ENCODE measurements around the gene ANKRD17. TPM values are rescaled to one million over a fixed set of nuclear protein-coding genes. Genes with fewer than 3 reads are reported as not detected.

The ANKRD17 gene
- polyA plus RNA-seq, 1 of the 3 experiments (the other 2 are of a cell fraction) = 25.6 TPM

DNA sequence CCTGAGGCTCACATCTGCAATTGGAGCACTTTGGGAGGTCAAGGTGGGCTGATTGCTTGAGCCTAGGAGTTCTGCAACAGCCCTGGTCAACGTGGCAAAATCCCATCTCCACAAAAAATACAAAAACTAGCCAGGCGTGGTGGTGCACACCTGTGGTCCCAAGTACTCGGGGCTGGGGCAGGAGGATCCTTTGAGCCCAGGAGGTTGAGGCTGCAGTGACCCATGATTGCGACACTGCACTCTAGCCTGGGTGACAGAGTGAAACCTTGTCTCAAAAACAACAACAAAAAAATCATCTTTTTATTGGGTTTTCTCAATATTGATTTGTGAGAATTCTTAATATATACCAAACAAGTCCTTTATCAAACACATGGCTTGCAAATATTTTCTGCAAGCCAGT lies 64.9 kb downstream of the ANKRD17 start (continued):
- TF ChIP-seq, protein P1, sequence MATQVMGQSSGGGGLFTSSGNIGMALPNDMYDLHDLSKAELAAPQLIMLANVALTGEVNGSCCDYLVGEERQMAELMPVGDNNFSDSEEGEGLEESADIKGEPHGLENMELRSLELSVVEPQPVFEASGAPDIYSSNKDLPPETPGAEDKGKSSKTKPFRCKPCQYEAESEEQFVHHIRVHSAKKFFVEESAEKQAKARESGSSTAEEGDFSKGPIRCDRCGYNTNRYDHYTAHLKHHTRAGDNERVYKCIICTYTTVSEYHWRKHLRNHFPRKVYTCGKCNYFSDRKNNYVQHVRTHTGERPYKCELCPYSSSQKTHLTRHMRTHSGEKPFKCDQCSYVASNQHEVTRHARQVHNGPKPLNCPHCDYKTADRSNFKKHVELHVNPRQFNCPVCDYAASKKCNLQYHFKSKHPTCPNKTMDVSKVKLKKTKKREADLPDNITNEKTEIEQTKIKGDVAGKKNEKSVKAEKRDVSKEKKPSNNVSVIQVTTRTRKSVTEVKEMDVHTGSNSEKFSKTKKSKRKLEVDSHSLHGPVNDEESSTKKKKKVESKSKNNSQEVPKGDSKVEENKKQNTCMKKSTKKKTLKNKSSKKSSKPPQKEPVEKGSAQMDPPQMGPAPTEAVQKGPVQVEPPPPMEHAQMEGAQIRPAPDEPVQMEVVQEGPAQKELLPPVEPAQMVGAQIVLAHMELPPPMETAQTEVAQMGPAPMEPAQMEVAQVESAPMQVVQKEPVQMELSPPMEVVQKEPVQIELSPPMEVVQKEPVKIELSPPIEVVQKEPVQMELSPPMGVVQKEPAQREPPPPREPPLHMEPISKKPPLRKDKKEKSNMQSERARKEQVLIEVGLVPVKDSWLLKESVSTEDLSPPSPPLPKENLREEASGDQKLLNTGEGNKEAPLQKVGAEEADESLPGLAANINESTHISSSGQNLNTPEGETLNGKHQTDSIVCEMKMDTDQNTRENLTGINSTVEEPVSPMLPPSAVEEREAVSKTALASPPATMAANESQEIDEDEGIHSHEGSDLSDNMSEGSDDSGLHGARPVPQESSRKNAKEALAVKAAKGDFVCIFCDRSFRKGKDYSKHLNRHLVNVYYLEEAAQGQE (IDR thresholded peaks at IDR 0.05; ENCODE audit: low read depth, low read length) = no peak
- TF ChIP-seq RAD21 (IDR thresholded peaks at IDR 0.05; ENCODE audit: low read length) (no peak), YY1 (IDR thresholded peaks at IDR 0.05; ENCODE audit: low read depth) (no peak), MXI1 (IDR thresholded peaks at IDR 0.05; ENCODE audit: low read depth, low read length) (no peak), EP300 (IDR thresholded peaks at IDR 0.05; ENCODE audit: borderline replicate concordance in 1 of 2, low read depth in 1 of 2, low read length in 1 of 2) (no peak)
- TF ChIP-seq, protein P2, sequence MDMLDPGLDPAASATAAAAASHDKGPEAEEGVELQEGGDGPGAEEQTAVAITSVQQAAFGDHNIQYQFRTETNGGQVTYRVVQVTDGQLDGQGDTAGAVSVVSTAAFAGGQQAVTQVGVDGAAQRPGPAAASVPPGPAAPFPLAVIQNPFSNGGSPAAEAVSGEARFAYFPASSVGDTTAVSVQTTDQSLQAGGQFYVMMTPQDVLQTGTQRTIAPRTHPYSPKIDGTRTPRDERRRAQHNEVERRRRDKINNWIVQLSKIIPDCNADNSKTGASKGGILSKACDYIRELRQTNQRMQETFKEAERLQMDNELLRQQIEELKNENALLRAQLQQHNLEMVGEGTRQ (IDR thresholded peaks at IDR 0.05; ENCODE audit: borderline replicate concordance, low read depth, low read length) = no peak
- TF ChIP-seq, protein P3, sequence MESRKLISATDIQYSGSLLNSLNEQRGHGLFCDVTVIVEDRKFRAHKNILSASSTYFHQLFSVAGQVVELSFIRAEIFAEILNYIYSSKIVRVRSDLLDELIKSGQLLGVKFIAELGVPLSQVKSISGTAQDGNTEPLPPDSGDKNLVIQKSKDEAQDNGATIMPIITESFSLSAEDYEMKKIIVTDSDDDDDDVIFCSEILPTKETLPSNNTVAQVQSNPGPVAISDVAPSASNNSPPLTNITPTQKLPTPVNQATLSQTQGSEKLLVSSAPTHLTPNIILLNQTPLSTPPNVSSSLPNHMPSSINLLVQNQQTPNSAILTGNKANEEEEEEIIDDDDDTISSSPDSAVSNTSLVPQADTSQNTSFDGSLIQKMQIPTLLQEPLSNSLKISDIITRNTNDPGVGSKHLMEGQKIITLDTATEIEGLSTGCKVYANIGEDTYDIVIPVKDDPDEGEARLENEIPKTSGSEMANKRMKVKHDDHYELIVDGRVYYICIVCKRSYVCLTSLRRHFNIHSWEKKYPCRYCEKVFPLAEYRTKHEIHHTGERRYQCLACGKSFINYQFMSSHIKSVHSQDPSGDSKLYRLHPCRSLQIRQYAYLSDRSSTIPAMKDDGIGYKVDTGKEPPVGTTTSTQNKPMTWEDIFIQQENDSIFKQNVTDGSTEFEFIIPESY (IDR thresholded peaks at IDR 0.05; ENCODE audit: borderline replicate concordance, low read depth) = no peak

DNA sequence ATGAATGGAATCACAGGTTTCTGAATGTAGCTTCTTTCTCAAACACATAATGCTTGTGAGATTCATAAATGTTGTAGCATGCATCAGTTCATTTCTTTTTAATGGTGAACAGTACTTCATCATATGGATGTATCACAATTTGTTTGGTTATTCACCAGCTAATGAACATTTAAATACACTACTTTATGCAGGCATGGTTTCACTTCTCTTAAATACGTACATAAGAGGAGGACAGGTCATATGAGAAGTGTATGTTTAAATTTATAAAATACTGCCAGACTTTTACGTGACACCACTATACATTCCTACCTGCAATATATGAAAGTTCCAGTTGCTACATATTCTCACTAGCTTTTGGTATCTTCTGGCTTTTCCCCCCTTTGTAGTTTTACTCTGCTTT lies 65.4 kb downstream of the ANKRD17 start:
- Histone ChIP-seq H3K27me3 (ENCODE audit: insufficient read depth) (no peaks in the 10 kb centered on the region), H4K20me1 (ENCODE audit: insufficient read depth) (peaks cover 27% of the 10 kb centered on the region), H3K4me1 (ENCODE audit: control insufficient read depth in 1 of 2, insufficient read depth in 2 of 2, low read depth in 1 of 2, low read length in 1 of 2) (no peaks in the 10 kb centered on the region; a peak in 1 of 4 replicates), H3K9ac (no peak overlapping the region), H3K4me3 (ENCODE audit: low read depth in 2 of 2, low read length in 1 of 2) (no peak overlapping the region), H3K9me3 (no peaks in the 10 kb centered on the region), H2AFZ (ENCODE audit: low read depth) (no peak overlapping the region), H3K9me2 (no peaks in the 10 kb centered on the region), H3K27ac (ENCODE audit: low read depth in 2 of 2, low read length in 1 of 2) (no peak overlapping the region), H3K79me2 (ENCODE audit: insufficient read depth) (peaks cover 100% of the 10 kb centered on the region), H3K4me2 (no peak overlapping the region), H3K36me3 (replicated peaks in 1 of 2; ENCODE audit: control insufficient read depth in 1 of 2, insufficient read depth in 2 of 2, low read length in 1 of 2) (peaks cover 3 to 16% of the 10 kb centered on the region in 2 experiments), H3F3A (replicated peaks; ENCODE audit: insufficient read depth) (peaks cover 13% of the 10 kb centered on the region)
- POLR2A ChIA-PET = no interaction called here
- 94% methylated on average over 2 of the region's 2 CpGs for WGBS (ENCODE audit: low lambda C conversion rate)
- DNase-seq = no peak
- CTCF ChIA-PET = interaction anchor here (1.0 to 1.4 kb wide), 2 partner anchors 10 to 20 kb away, joined by 3 to 4 read pairs; no protein-coding TSS in a partner anchor
- TF ChIP-seq MXI1 (IDR thresholded peaks at IDR 0.05; ENCODE audit: low read depth, low read length) = no peak
- no peak for TF ChIP-seq NRF1 (IDR thresholded peaks at IDR 0.05; ENCODE audit: low read depth, low read length)
- no peak for TF ChIP-seq RAD21 (IDR thresholded peaks at IDR 0.05; ENCODE audit: low read length)
- no peak for TF ChIP-seq EZH2phosphoT487 (IDR thresholded peaks at IDR 0.05; ENCODE audit: borderline replicate concordance, low read depth)
- TF ChIP-seq GATA2 (CRISPR knock-in tag; IDR thresholded peaks at IDR 0.05) = no peak
- TF ChIP-seq CHD2 (IDR thresholded peaks at IDR 0.05; ENCODE audit: low read length, partially characterized antibody) = no peak
- TF ChIP-seq, protein P4, sequence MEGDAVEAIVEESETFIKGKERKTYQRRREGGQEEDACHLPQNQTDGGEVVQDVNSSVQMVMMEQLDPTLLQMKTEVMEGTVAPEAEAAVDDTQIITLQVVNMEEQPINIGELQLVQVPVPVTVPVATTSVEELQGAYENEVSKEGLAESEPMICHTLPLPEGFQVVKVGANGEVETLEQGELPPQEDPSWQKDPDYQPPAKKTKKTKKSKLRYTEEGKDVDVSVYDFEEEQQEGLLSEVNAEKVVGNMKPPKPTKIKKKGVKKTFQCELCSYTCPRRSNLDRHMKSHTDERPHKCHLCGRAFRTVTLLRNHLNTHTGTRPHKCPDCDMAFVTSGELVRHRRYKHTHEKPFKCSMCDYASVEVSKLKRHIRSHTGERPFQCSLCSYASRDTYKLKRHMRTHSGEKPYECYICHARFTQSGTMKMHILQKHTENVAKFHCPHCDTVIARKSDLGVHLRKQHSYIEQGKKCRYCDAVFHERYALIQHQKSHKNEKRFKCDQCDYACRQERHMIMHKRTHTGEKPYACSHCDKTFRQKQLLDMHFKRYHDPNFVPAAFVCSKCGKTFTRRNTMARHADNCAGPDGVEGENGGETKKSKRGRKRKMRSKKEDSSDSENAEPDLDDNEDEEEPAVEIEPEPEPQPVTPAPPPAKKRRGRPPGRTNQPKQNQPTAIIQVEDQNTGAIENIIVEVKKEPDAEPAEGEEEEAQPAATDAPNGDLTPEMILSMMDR (IDR thresholded peaks at IDR 0.05) = no peak
- no peak for TF ChIP-seq TEAD4 (IDR thresholded peaks at IDR 0.05; ENCODE audit: borderline replicate concordance, insufficient read depth)
- no peak for TF ChIP-seq NFIC (IDR thresholded peaks at IDR 0.05; ENCODE audit: borderline replicate concordance)
- TF ChIP-seq RCOR1 (IDR thresholded peaks at IDR 0.05; ENCODE audit: low read length) = no peak
- no peak for TF ChIP-seq RXRA (IDR thresholded peaks at IDR 0.05; ENCODE audit: borderline replicate concordance, low read depth)
- TF ChIP-seq TCF12 (IDR thresholded peaks at IDR 0.05) = no peak
- TF ChIP-seq SMC3 (IDR thresholded peaks at IDR 0.05; ENCODE audit: low read depth, low read length) = no peak
- TF ChIP-seq EP300 (IDR thresholded peaks at IDR 0.05; ENCODE audit: borderline replicate concordance in 1 of 2, low read depth in 1 of 2, low read length in 1 of 2) = no peak
- TF ChIP-seq, protein P5, sequence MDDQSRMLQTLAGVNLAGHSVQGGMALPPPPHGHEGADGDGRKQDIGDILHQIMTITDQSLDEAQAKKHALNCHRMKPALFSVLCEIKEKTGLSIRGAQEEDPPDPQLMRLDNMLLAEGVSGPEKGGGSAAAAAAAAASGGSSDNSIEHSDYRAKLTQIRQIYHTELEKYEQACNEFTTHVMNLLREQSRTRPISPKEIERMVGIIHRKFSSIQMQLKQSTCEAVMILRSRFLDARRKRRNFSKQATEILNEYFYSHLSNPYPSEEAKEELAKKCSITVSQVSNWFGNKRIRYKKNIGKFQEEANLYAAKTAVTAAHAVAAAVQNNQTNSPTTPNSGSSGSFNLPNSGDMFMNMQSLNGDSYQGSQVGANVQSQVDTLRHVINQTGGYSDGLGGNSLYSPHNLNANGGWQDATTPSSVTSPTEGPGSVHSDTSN (IDR thresholded peaks at IDR 0.05) = no peak

All from SK-N-SH (cell line).